Measurements from ENCODE around the gene LMBR1. TPM values are rescaled to one million over a fixed set of nuclear protein-coding genes. Genes with fewer than 3 reads are reported as not detected.

LMBR1 gene
- total and polyA plus RNA-seq, 2 of the 13 experiments (the other 11 are each of a cell fraction or from before 2014, with no cell fraction given) = 20.9 to 39.6 TPM

GRCh38 chr7:156666368-156667109, 226.4 kb downstream of the LMBR1 start (continued):
- no peak for TF ChIP-seq SNAPC4 (CRISPR knock-in tag; IDR thresholded peaks at IDR 0.05)
- TF ChIP-seq GPBP1L1 (CRISPR knock-in tag; IDR thresholded peaks at IDR 0.05) = no peak
- no peak for TF ChIP-seq REST (IDR thresholded peaks at IDR 0.05; ENCODE audit: borderline replicate concordance in 1 of 2, low read depth in 1 of 2, low read length in 2 of 2)
- TF ChIP-seq LBX2 (CRISPR knock-in tag; IDR thresholded peaks at IDR 0.05; ENCODE audit: borderline replicate concordance) = no peak
- TF ChIP-seq ZNF556 (CRISPR knock-in tag; IDR thresholded peaks at IDR 0.05; ENCODE audit: borderline replicate concordance) = no peak
- TF ChIP-seq ZC3H4 (CRISPR knock-in tag; IDR thresholded peaks at IDR 0.05; ENCODE audit: borderline replicate concordance) = no peak
- no peak for TF ChIP-seq ZNF576 (CRISPR knock-in tag; IDR thresholded peaks at IDR 0.05)
- no peak for TF ChIP-seq ZNF678 (CRISPR knock-in tag; IDR thresholded peaks at IDR 0.05)
- TF ChIP-seq MXD1 (CRISPR knock-in tag; IDR thresholded peaks at IDR 0.05) = no peak
- peak; percentile 71; the same call in 1 of the 2 replicates for TF ChIP-seq ZBTB20 (CRISPR knock-in tag; IDR thresholded peaks at IDR 0.05; ENCODE audit: borderline replicate concordance, low read depth)
- no peak for TF ChIP-seq MXD3 (CRISPR knock-in tag; IDR thresholded peaks at IDR 0.05)
- no peak for TF ChIP-seq KMT2B (CRISPR knock-in tag; IDR thresholded peaks at IDR 0.05)
- TF ChIP-seq ZNF639 (CRISPR knock-in tag; conservative IDR thresholded peaks at IDR 0.05) = no peak
- TF ChIP-seq ZFP36 (IDR thresholded peaks at IDR 0.05; ENCODE audit: borderline replicate concordance, low read depth, low read length, partially characterized antibody) = no peak

Measured in HepG2 (cell line).